Measurements from ENCODE around the gene AFAP1L2.

The AFAP1L2 gene

GRCh38 chr10:114301951-114302710 is 102.2 kb downstream of the AFAP1L2 start:
- Histone ChIP-seq H3K27me3 (ENCODE audit: insufficient read depth, low read length, poor library complexity, severe bottlenecking) (no peaks in the 10 kb centered on the region), H3F3A (ENCODE audit: low read depth) (no peaks in the 10 kb centered on the region), H4K20me1 (ENCODE audit: insufficient read depth, low read length, poor library complexity, severe bottlenecking) (no peaks in the 10 kb centered on the region), H3K9me3 (ENCODE audit: insufficient read depth, low read depth, low read length) (no peaks in the 10 kb centered on the region), H3K4me2 (ENCODE audit: low read depth, low read length, poor library complexity, severe bottlenecking) (no peak overlapping the region), H3K36me3 (ENCODE audit: insufficient read depth, low read length) (no peaks in the 10 kb centered on the region), H2AFZ (ENCODE audit: low read length) (no peak overlapping the region), H3K4me3 (ENCODE audit: low read length, poor library complexity, severe bottlenecking) (no peak overlapping the region), H3K79me2 (ENCODE audit: insufficient read depth, low read length) (no peaks in the 10 kb centered on the region), H3K9me2 (replicated peaks; ENCODE audit: low read depth, low read length) (no peaks in the 10 kb centered on the region), H3K9ac (ENCODE audit: low read depth, low read length, poor library complexity, severe bottlenecking) (no peak overlapping the region), H3K4me1 (ENCODE audit: insufficient read depth, low read length, poor library complexity, severe bottlenecking) (peaks cover 4% of the 10 kb centered on the region)
- TF ChIP-seq, protein P1, sequence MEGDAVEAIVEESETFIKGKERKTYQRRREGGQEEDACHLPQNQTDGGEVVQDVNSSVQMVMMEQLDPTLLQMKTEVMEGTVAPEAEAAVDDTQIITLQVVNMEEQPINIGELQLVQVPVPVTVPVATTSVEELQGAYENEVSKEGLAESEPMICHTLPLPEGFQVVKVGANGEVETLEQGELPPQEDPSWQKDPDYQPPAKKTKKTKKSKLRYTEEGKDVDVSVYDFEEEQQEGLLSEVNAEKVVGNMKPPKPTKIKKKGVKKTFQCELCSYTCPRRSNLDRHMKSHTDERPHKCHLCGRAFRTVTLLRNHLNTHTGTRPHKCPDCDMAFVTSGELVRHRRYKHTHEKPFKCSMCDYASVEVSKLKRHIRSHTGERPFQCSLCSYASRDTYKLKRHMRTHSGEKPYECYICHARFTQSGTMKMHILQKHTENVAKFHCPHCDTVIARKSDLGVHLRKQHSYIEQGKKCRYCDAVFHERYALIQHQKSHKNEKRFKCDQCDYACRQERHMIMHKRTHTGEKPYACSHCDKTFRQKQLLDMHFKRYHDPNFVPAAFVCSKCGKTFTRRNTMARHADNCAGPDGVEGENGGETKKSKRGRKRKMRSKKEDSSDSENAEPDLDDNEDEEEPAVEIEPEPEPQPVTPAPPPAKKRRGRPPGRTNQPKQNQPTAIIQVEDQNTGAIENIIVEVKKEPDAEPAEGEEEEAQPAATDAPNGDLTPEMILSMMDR (conservative IDR thresholded peaks at IDR 0.05; ENCODE audit: low read length) = 0 out of 2 replicates have a peak, but pooled peaks have one; percentile 19
- TF ChIP-seq EZH2phosphoT487 (IDR thresholded peaks at IDR 0.05; ENCODE audit: borderline replicate concordance) = no peak

DNA sequence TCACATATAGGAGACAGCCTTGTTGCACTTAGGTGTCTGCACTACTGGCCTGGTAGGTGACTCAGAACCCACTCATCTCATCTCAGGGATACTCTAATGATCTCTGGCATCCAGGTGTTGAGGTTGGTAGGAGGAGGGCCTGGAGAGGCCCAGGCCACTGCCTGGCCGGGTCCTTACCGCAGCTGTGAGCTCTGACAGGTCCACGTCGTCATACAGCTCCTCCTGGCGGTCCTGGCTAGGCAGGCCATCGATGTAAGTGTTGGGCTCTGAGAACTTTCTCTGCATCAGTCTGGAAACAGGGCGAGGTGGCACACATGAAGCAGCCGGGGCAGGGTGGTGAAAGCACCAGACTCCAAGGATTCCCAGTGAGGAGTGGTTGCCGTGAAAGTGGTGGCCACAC is 103.1 kb downstream of the AFAP1L2 start:
- peaks cover 5% of the 10 kb centered on the region; the same call in 1 of the 2 replicates for H3K9me3 ChIP-seq (ENCODE audit: insufficient read depth, low read depth, low read length)
- H3F3A ChIP-seq (ENCODE audit: low read depth) = no peaks in the 10 kb centered on the region
- H3K4me3 ChIP-seq (ENCODE audit: low read length, poor library complexity, severe bottlenecking) = no peak overlapping the region
- H3K27me3 ChIP-seq (ENCODE audit: insufficient read depth, low read length, poor library complexity, severe bottlenecking) = no peaks in the 10 kb centered on the region
- H3K9me2 ChIP-seq (replicated peaks; ENCODE audit: low read depth, low read length) = no peaks in the 10 kb centered on the region
- H3K4me1 ChIP-seq (ENCODE audit: insufficient read depth, low read length, poor library complexity, severe bottlenecking) = peaks cover 4% of the 10 kb centered on the region
- H3K79me2 ChIP-seq (ENCODE audit: insufficient read depth, low read length) = no peaks in the 10 kb centered on the region
- no peaks in the 10 kb centered on the region for H3K36me3 ChIP-seq (ENCODE audit: insufficient read depth, low read length)
- H3K9ac ChIP-seq (ENCODE audit: low read depth, low read length, poor library complexity, severe bottlenecking) = no peak overlapping the region
- no peak overlapping the region for H3K4me2 ChIP-seq (ENCODE audit: low read depth, low read length, poor library complexity, severe bottlenecking)
- H4K20me1 ChIP-seq (ENCODE audit: insufficient read depth, low read length, poor library complexity, severe bottlenecking) = no peaks in the 10 kb centered on the region
- no peak overlapping the region for H2AFZ ChIP-seq (ENCODE audit: low read length)
- no peak for TF ChIP-seq EZH2phosphoT487 (IDR thresholded peaks at IDR 0.05; ENCODE audit: borderline replicate concordance)

DNA sequence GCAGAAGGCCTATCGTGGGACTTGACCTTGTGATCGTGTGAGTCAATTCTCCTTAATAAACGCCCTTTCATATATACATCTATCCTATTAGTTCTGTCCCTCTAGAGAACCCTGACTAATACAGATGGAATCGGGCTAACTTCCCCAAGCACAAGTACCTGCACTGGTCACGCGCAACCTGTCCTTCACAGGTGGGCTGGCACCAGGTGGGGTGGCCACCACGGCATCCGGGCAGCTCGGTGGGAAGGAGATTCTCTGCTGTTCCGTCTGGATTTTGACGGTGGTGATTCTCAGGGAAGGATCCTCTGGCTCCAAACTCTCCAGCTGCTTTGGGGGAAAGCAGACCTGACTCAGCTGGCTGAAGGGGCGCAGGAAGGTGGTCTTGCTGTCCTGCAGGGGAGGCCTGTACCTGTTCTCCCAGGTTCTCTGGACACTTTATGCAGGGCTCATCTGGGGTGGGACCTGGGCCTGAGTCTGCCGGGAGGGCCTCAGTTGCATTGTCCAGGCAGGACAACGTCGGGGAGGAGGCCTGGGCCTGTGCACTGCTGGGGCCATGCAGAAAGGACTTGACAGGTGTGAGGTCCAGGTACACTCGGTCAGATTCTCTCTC is 104.2 kb downstream of the AFAP1L2 start:
- Histone ChIP-seq H3K27me3 (ENCODE audit: insufficient read depth, low read length, poor library complexity, severe bottlenecking) (no peaks in the 10 kb centered on the region), H3K9me3 (ENCODE audit: insufficient read depth, low read depth, low read length) (peaks cover 15% of the 10 kb centered on the region), H3K79me2 (ENCODE audit: insufficient read depth, low read length) (no peaks in the 10 kb centered on the region), H3K4me1 (ENCODE audit: insufficient read depth, low read length, poor library complexity, severe bottlenecking) (peaks cover 7% of the 10 kb centered on the region), H3F3A (ENCODE audit: low read depth) (0 out of 2 replicates have a peak, but pooled peaks cover 2% of the 10 kb centered on the region), H4K20me1 (ENCODE audit: insufficient read depth, low read length, poor library complexity, severe bottlenecking) (no peaks in the 10 kb centered on the region), H3K36me3 (ENCODE audit: insufficient read depth, low read length) (no peaks in the 10 kb centered on the region), H3K9ac (ENCODE audit: low read depth, low read length, poor library complexity, severe bottlenecking) (no peak overlapping the region), H3K4me2 (ENCODE audit: low read depth, low read length, poor library complexity, severe bottlenecking) (no peak overlapping the region), H3K4me3 (ENCODE audit: low read length, poor library complexity, severe bottlenecking) (no peak overlapping the region), H3K9me2 (replicated peaks; ENCODE audit: low read depth, low read length) (no peaks in the 10 kb centered on the region), H2AFZ (ENCODE audit: low read length) (no peak overlapping the region)
- TF ChIP-seq EZH2phosphoT487 (IDR thresholded peaks at IDR 0.05; ENCODE audit: borderline replicate concordance) = no peak
- TF ChIP-seq, protein P1 (conservative IDR thresholded peaks at IDR 0.05; ENCODE audit: low read length) = no peak
